HG03432 (cell line): ENCODE measurements around the gene PCCA.

ENCODE experiments used
- ATAC-seq: cut with Tn5 transposase; IDR thresholded peaks from one replicate; pipeline ENCODE4 v1.9.1; 2021; ENCODE audit warnings: mild to moderate bottlenecking, moderate library complexity; ENCODE audit not compliant: unreplicated experiment

The PCCA gene

DNA sequence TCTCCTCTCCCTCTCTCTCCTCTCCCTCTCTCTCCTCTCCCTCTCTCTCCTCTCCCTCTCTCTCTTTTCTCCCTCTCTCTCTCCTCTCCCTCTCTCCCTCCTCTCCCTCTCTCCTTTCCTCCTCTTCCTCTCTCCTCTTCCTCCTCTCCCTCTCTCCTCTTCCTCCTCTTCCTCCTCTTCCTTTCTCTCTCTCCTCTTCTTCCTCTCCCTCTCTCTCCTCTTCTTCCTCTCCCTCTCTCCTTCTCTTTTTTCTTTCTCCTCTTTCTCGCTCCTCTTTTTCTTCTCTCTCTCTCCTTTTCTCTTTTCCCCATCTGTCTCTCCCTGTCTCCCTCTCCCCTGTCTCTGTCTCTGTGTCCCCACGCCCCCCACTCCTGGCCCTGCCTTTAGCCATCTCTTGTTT lies 363.0 kb downstream of the PCCA start:
- no peak for ATAC-seq

DNA sequence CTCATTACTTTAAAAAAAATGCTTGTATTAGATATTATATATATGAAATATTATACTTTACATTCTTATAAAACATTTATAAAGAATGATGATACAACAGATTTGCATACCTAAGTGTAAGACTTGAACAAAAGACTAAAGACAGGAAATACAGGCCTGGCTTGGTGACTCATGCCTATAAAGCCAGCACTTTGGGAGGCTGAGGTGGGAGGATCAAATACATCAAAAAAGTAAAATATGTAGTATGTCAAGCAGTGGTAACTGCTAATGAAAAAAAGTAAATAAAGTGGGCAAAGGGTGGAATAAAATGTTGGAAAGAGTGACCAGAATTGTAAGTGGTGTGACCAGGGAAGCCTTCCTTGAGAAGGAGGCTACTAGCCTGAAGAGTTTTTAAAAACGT lies 366.0 kb downstream of the PCCA start:
- ATAC-seq, result no peak

DNA sequence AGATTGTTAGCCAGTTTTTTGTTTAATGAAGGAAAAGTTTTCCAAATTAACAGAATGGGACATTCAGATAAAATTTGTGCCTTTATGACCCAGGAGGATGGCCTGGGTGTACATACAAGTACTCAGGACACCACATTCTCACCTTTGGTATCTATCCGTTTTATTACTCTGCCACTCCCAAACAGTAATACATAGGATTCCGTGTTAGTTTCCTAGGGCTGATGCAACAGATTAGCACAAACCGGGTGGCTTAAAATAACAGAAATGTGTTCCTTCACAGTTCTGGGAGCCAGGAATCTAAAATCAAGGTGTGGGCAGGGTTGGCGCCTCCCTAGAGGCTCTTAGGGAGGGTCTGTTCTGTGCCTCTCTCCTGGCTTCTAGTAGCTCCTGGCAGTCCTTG lies 369.8 kb downstream of the PCCA start:
- ATAC-seq, result no peak

DNA sequence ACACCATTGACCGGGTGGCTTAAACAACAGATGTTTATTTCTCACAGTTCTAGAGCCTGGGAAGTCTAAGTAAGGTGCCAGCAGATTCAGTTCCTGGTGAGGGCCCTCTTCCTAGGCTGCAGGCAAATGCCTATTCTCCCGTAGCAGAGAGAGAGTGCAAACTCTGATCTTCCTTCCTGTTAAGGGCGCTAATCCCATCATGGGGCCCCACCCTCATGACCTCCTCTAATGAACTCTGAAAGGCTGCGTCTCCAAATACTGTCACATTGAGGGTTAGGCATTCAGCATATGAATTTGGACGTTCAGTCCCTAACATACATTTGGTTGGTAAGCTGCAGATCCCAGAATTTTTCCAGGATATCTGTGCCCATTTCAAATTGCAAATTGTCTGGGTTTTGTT lies 370.9 kb downstream of the PCCA start:
- ATAC-seq, result no peak

DNA sequence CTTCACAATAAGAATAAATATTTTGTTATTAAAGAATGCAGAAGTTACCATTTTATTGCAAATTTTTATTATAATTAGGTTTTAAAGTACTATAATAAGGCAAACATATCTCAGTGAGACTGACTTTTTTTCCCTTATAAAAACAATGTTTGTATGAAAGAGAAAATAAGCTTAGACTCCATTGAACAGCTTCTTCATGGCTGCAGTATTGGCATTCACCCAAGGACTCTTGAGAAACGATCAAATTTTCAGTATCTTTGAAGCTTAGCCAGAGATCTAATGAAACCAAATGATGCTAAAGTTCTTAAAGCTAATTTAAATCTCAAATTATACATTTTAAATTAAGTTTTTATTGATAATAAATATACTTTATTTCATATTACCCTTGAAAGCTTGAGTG lies 371.4 kb downstream of the PCCA start:
- ATAC-seq, result no peak

DNA sequence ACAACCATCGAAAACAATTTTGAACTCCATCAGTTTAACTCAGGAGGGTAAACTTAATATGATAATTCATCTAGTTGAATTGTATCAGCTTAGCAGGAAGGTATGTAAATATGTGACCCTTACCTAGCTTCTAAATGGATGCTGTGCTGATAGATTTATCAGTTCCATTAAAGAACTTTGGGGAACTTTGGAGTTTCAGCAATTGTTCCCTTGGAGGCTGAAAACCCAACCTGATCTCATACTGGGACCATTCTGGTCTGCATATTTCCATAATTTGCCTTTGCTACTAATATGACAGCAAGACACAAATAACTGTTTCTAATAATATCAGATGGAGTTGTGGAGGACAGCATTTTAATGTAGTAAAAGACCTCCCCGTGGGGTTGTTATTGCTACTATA lies 371.9 kb downstream of the PCCA start:
- ATAC-seq, result no peak

DNA sequence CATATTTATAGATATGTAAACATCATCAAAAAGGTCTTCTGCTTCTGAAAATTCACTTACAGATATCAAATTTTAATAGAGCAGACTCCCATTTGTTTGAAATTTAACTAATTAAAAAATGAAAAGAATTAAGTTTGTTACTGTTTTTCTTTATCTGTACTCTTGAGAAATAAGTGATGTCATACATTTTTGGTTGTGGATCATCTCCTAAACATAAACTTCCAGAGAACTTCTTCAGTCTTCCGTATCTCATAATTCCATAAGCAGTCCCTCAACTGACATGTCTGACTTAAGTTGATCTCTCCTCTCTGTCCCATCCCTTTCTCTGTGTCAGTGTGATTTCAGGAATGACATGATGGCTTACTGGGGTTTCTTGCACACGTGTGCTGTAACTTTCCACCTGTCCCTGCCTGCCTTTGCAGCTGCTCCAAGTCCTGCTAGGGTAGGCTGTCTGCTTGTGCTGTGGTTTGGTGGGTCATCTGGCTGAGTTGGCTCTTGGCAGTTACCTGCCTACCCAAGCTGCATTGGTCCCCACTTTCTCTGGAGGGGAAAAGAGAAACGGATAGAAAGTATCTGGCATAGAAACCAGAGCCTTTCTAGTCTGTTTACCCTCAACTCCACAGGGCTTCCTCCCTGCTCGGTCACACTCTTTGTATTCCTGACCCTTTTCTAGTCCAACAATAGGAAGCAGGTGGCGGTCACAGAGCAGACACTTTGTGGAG lies 372.6 kb downstream of the PCCA start:
- ATAC-seq, result no peak

DNA sequence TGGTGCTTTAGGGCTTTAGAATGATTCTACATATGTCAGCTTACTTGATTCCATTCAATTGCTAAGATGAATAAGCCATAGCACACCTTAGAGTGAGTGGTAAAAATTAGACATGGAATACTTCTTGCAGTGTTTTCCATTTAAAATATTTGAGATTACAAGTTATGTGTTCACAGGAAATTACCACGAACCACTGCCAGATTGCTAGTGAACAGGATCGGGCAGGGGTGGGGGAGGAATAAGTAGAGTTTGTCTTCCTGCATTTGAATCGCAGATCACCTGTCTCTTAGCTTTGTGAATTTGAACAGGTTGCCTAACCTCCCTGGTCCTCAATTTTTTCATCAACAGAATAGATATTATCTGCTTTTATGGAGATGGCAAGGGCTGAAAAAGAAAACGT lies 375.1 kb downstream of the PCCA start:
- no peak for ATAC-seq

DNA sequence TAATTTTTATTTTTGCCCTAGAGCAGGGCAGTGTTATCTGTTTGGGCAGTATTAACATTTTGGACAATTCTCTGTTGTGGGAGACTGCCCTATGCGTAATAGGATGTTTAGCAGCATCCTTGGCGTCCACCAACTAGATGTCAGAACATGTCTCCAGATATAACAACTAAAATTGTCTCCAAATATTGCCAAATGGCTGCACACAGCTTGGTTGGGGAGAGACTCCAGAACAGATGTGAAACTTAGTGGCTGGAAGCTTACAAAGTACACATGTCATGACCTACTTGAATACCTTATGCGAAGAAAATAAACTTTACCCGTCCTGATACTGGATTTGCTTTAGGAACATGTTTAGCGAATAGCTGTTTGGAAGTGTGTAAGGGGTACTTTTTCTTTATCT lies 376.7 kb downstream of the PCCA start:
- ATAC-seq, result no peak

DNA sequence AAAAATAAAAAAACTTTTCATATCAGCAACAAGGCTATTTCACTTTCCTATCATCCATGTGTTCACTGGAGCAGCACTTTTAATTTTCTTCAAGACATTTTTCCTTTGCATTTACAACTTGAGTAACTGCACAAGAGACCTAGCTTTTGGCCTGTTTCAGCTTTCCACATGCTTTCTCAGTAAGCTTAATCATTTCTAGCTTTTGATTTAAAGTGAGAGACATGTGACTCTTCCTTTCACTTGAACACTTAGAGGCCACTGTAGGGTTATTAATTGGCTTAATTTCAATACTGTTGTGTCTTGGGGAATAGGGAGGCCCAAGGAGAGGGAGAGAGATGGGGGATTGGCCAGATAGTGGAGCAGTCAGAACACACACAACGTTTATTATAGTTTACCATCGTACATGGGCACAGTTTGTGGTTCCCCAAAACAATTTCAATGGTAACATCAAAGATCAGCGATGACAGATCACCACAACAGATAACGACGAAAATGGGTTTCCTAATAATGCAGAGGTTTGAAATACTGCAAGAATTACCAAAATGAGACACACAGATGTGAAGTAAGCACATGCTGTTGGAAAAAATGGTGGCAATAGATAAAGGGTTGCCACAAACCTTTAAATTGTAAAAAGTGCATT lies 382.1 kb downstream of the PCCA start:
- no peak for ATAC-seq

DNA sequence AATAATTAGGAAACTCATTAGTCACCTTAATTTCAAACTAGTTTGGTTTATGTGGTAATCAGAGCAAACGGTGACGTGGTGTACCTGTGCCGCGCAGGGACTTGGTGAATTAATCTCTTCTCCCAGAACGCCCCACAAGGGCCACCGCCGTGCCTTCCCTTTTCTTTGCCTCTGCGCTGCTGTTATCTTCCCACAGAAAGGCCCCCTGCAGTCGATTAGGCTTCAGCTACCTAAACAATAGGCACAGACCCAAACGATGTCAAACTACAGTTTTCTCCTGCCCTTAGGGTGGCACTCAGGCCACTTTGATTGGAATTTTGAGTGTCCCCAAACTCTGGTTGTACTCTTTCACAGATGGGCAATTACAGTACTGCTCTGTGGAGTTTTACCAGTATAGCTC lies 384.2 kb downstream of the PCCA start:
- ATAC-seq, result no peak

DNA sequence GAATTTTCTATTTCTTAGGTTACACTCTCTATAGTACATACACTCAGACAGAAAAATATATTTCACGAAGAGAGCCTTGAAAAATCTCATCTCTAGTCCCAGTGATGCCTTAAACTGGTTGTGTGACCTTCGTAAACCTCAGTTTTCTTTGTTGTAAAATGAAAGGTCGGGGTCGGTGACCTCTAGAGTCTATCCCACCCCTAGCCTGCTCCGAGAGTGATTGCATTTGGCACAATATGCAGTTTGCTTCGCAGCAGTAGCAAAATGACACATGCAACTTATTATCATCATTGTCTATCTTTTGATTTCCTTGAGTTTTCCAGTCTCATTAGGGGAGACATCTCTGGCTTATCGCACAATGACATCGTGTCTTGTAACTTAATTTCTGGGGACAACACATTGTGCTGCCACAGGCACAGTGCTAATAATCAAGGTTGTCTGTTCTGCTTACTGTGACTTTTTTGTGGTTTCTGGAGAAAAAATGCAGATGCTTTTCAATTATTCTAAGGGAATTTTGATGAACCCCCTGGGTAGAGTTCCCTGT lies 384.7 kb downstream of the PCCA start:
- no peak for ATAC-seq

DNA sequence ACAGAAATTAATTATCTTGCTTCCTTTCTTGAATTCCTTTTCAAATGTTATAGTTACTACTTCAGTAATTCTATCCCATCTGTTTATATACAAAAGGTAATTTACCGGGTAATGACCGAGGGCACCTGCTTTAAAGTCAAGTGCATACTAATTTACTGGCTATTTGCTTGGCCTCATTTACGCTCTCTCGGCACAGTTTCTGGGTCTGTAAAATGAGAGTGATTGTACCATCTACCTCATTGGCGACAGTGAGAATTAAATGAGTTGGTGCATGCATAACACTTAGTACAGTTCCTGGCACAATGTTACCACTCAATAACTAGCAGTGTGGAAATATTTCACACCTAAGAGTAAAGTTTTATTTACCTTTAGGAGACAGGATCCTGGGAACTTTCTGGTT lies 388.1 kb downstream of the PCCA start:
- no peak for ATAC-seq

DNA sequence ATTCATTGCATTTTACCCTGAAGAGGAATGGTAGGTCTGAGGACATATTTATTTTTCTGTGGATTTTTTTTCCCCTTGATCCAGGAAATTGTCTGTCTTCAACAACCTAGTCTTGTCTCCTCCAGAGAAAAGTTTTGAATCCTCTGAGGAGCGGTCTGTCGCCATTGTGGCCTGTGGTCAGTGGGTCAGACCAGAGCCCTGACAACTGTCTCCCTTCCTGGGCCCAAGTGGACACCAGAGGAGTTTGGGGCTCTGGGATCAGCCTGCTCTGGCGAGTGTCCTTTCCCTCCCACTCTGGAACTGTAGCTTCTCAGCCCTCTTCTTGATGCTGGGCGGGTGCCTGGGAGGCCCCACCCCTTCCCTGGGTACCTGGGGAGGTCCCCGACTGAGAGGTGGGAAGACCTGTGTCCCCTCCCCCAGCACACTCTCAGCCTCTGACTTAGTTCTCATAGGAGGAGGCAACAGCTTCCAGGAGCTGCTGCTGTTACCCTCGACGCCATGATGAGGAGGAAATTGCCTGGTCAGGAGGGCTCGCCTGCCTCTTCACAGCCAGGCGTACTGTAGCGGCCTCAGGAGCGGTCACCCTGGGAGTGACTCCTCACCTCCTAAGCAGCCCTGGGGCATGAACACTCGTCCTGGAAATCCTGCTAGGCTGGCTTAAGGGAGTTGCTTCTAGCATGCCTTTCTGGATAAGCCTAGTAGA lies 389.4 kb downstream of the PCCA start:
- no peak for ATAC-seq

DNA sequence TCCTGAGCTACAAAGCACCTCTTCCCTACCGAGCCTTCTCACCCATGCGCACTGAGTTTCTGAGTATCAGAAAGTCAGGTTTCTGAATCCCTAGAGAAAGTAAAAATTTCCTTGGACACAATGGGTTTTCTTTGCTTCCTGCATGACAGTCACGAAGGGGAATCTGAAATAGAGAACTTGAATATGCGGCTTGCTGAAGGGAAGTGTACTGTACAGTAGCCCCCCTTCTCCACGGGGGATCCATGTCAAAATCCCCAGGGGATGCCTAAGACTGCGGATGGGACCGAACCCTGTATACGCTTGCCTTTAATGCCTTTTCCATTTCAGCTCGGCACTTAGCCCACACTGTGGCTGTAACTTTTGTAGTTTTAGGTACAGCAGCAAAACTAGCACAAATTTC lies 391.8 kb downstream of the PCCA start:
- no peak for ATAC-seq

DNA sequence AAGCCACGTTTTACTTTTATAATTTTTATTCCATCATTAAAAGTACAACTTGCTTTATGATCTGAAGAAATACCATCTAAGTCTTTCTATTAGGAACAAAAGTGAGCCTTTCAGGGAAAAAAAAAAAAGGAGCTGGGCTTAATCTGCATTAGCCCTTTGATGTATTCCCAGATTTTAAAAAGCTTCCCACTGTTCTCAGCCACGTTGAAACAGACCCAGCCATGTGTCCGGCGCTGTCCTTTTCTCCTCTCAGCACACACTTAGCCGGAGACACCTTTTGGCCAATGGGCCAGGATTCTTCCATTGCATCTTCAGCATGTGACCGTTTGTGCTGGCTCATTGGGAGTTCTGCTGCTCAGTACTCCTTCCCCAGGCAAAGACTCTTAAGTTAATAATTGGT lies 394.2 kb downstream of the PCCA start:
- no peak for ATAC-seq

DNA sequence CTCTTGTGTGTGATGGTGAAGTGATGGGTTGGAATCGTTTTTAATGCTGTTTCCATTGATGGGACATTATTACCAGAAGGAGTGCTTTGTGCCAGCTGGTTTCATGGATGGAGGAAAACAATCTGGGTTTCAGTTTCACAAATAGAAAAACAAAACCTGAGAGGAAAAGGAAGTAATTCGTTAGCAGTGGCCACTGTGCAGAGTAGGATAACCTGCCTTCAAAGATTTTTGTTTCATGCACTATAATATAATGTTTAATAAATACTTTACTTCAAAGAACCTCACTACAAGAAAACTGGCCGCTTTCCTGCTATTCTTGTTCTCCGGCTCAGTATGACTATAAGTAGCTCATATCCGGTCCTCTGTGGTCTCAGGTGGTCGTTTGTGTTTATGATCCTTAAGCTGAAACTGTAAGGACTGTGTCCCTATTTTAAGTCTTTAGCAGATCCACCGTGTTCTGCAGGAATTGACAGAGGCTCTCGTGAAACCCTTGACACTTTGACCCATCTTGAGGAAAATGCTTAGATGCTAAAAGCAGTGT lies 395.0 kb downstream of the PCCA start:
- ATAC-seq, result no peak

DNA sequence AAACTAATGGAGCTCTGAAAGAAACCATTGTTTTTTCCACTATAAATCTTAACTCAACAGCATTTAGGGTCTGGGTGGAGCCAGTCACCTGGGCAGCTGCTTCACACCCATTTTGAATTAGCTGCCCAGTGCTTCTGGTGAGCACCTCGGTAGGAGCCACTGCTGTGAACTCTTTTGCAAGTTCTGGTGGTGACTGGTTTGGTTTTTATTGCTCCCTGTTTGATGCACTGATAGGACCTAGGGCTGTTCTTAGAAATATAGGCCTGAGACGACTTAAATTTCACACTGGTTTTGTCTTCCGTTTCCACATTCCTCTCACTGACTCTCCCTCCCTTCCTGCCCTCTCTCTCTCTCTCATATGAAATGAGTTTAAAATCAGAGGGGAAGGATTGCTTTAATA lies 395.8 kb downstream of the PCCA start:
- no peak for ATAC-seq

DNA sequence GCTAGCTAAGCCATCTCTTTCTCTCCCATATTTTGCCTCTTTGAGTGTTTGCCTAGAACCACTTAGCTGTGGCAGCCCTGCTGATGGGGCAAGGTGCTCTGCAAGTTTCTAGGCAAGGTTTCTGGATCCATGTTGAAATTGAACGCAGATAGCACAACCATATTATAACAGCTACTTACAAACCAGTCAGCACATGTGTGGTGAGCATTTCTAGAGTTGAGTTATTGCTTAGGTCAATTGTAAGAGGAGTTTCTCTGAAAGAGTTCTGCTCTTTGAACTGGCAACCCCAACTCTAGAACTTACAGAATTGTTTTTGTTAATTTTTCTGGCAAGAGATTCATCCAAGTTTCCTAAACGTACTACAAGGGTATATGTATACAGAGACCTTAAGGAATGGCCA lies 396.4 kb downstream of the PCCA start:
- no peak for ATAC-seq

DNA sequence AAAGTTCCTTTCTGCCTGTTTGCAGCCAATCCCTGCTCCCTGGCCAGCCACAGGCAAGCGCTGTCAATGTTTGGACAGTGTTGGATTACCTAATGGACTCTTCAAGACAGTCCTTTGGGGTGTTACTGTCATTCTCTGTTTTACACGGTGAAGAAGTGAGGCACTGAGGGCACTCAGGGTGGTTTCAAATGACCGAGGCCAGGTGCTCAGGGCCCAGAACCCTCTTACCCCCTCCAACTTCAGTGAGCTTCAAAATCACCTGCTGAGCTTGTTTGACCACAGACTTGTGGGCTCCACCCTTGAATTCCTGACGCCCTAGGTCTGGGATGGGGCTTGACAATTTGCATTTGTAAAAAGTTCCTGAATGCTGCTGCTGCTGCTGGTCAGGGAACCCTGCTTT lies 401.8 kb downstream of the PCCA start:
- no peak for ATAC-seq

DNA sequence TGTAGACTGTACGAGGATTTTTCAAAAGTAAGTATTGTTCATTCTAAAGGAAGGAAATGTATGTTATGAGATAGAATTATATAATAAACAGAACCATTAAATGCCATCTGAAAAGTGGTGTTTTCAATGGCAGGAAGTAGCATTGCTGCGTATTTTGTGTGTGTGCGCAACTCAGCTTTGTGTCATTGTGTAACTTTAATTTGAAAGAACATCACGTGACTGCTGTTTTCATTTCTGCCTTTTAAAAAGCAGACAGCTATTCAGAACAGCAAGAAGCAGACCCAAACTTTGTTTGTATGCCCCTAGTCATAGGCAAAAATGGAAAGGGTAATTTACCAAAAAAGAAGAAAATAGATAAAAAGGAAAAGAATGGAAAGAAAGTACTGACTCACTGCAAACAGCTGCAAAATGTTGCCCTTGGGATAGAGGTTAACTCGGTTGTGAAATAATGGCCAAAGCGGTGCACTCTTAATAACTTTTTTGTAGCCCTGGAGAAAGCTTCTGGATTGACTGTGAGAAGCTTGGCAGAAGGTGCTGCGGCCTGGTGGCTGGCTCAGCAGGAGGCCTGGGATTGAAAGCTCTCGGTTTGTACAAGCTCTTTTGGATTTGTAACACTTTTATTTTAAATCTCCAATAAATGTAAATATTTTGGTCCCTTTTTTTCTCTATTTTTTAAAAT lies 402.4 kb downstream of the PCCA start:
- no peak for ATAC-seq
